Pancreas (tissue), 10 donors: ENCODE measurements around the gene OLFM1. TPM values are rescaled to one million over a fixed set of nuclear protein-coding genes. Genes with fewer than 3 reads are reported as not detected.

Experiments used
- ATAC-seq, 4 donors: fragments of 200-7000 bp; cut with Tn5 transposase; one replicate each; pipeline versions ENCODE4 v1.8.0 to v1.9.1; 2020; ENCODE audit warnings: mild to moderate bottlenecking in 4 of 4, moderate library complexity in 4 of 4
- DNase-seq, 6 donors: peaks; one replicate each; pipeline ENCODE4 v3.0.0-alpha.2; 2020
- FAIRE-seq: peaks from 2 replicates; lab custom pipeline; 2012; peaks lifted over from hg19 to GRCh38; lab: Jason Lieb, UNC
- H3K27ac ChIP-seq, 4 donors: fragments of 200-600 bp; sonication (generic); 1 replicate in 3 of 4; 2 replicates in 1 of 4; pipeline versions ENCODE4 v1.5.0 to v1.8.0; 2020
- H3K27me3 ChIP-seq, 4 donors: fragments of 200-600 bp; one replicate each; pipeline ENCODE4 v1.8.0; 2021
- H3K36me3 ChIP-seq, 3 donors: fragments of 200-600 bp; sonication (generic) in 1 of 3; one replicate each; pipeline versions ENCODE4 v1.5.0 to v1.8.0; 2020 to 2021
- H3K4me1 ChIP-seq, 3 donors: fragments of 200-600 bp; one replicate each; pipeline ENCODE4 v1.8.0; 2021
- H3K4me3 ChIP-seq, 4 donors: fragments of 200-600 bp; sonication (generic) in 2 of 4; one replicate each; pipeline versions ENCODE4 v1.5.0 to v1.8.0; 2020 to 2021
- H3K9me3 ChIP-seq, 4 donors: fragments of 200-600 bp; one replicate each; pipeline ENCODE4 v1.8.0; 2021
- CTCF ChIP-seq, 4 donors: fragments of 200-600 bp; sonication (generic) in 3 of 4; IDR thresholded peaks; one replicate each; pipeline versions ENCODE4 v1.5.0 to v1.8.0; 2021; ENCODE audit warnings: antibody characterized with exemption in 4 of 4
- WGBS, 2 donors: extraction: QIAGEN DNeasy Blood & Tissue Kit; methylation state at CpG; one replicate each; pipeline ENCODE4 v1.1.7; 2013; 5-methylcytosine and 5-hydroxymethylcytosine counted together
- intact Hi-C, 3 donors: fragments of 100-400 bp; cut with DNase I; formaldehyde crosslinking; loops; one replicate each; pipeline versions ENCODE4 v1.11.1 to v1.14.2; 2022
- polyA plus RNA-seq, 2 donors: library from polyadenylated mRNA; stranded (reverse); fragments of 200-250 nt; gene quantifications; one replicate each; pipeline ENCODE4 v1.2.3, GENCODE V29; 2013
- total RNA-seq, 6 donors: library from RNA; stranded (reverse); fragmentation: NEBNext Ultra II Directional in 4 of 6; extraction: Animal tissue kit (Norgen Biotek cat#: 25700) in 4 of 6; gene quantifications; one replicate each; pipeline versions ENCODE4 v1.2.1 to v1.2.4, GENCODE V29; 2021 to 2023
- donor health status: healthy with polysubstance abuse.
- donor health status: DM: no; HTN: no; CAD: no; lungs with moderate emphysema.
- donor health status: DM: no; HTN: no; CAD: no.
- donor health status: control.
- donor health status: control.
- donor health status: Bipolar disorder and iron deficiency.
- donor health status: DM: yes; HTN: yes; CAD: no.
- donor health status: DM: no; HTN: no; CAD: no.
- donor health status: DM: no; HTN: no; CAD: no.
- donor health status: DM: yes; HTN: yes; CAD: no.

The OLFM1 gene
- total and polyA plus RNA-seq, 8 donors = 5.9 to 14.1 (median 7.8) TPM

- Histone ChIP-seq H3K4me1 (peaks cover 18 to 31% (median 26%) of the 10 kb centered on the region in 3 donors), H3K4me3 (peak overlapping the region; percentile 18 to 63 (median 34)), H3K9me3 (no peaks in the 10 kb centered on the region), H3K27me3 (no peaks in the 10 kb centered on the region), H3K36me3 (no peaks in the 10 kb centered on the region), H3K27ac (no peak overlapping the region)
- peak in 3 of 6 donors; percentile 40 to 78 (median 65) for DNase-seq
- no peak for TF ChIP-seq CTCF (IDR thresholded peaks at IDR 0.05)
- FAIRE-seq = no peak
- intact Hi-C loops = loop anchor here in 2 of 3 donors (5.0 kb wide), 2 partner anchors 254 to 324 kb away; no protein-coding TSS in a partner anchor
- no peak for ATAC-seq
- 0 to 1% methylated on average over 21 to 57 of the region's 57 CpGs for WGBS, 2 donors
These were observed 455 bp downstream of the OLFM1 start for GRCh38 chr9:135087899-135088347.

GRCh38 chr9:135088348-135088978 is 995 bp downstream of the OLFM1 start:
- no peak overlapping the region for H3K27ac ChIP-seq
- intact Hi-C loops = loop anchor here in 2 of 3 donors (5.0 kb wide), 2 partner anchors 254 to 324 kb away; no protein-coding TSS in a partner anchor
- no peaks in the 10 kb centered on the region for H3K9me3 ChIP-seq
- H3K36me3 ChIP-seq = no peaks in the 10 kb centered on the region
- 3 to 4% methylated on average over 28 to 45 of the region's 45 CpGs for WGBS, 2 donors
- FAIRE-seq = no peak
- no peaks in the 10 kb centered on the region for H3K27me3 ChIP-seq
- TF ChIP-seq CTCF (IDR thresholded peaks at IDR 0.05) = no peak
- peaks cover 18 to 31% (median 26%) of the 10 kb centered on the region in 3 donors for H3K4me1 ChIP-seq
- peak overlapping the region in 3 of 4 donors; percentile 19 to 63 (median 49) for H3K4me3 ChIP-seq
- no peak for ATAC-seq
- peak in 2 of 6 donors; percentile 30 to 76 for DNase-seq

GRCh38 chr9:135088979-135089847 is 1.7 kb downstream of the OLFM1 start:
- ATAC-seq = no peak
- H3K4me3 ChIP-seq = peak overlapping the region in 1 of 4 donors; percentile 63

GRCh38 chr9:135090081-135090480 is 2.6 kb downstream of the OLFM1 start:
- FAIRE-seq = no peak
- intact Hi-C loops = no loop called here
- ATAC-seq = no peak

More at GRCh38 chr9:135088979-135089847, 1.7 kb downstream of the OLFM1 start:
- Histone ChIP-seq H3K4me1 (peaks cover 18 to 25% (median 20%) of the 10 kb centered on the region in 3 donors), H3K36me3 (no peaks in the 10 kb centered on the region), H3K9me3 (no peaks in the 10 kb centered on the region), H3K27ac (no peak overlapping the region), H3K27me3 (no peaks in the 10 kb centered on the region)
- DNase-seq = peak in 2 of 6 donors; percentile 11 to 54
- intact Hi-C loops = loop anchor here in 2 of 3 donors (5.0 kb wide), 2 partner anchors 253 to 323 kb away; no protein-coding TSS in a partner anchor
- WGBS, 2 donors = 63 to 65% methylated on average over 35 of the region's 35 CpGs
- TF ChIP-seq CTCF (IDR thresholded peaks at IDR 0.05) = no peak
- FAIRE-seq = no peak

More at GRCh38 chr9:135090081-135090480, 2.6 kb downstream of the OLFM1 start:
- peaks cover 15 to 25% (median 19%) of the 10 kb centered on the region in 3 donors for H3K4me1 ChIP-seq
- no peak overlapping the region for H3K4me3 ChIP-seq
- no peak overlapping the region for H3K27ac ChIP-seq
- H3K36me3 ChIP-seq = no peaks in the 10 kb centered on the region
- WGBS, 2 donors = 91% methylated on average over 7 of the region's 7 CpGs
- no peak for TF ChIP-seq CTCF (IDR thresholded peaks at IDR 0.05)
- no peaks in the 10 kb centered on the region for H3K27me3 ChIP-seq
- H3K9me3 ChIP-seq = no peaks in the 10 kb centered on the region
- peak in 1 of 6 donors; percentile 60 for DNase-seq
